NCI-H2196 treated with DMSO at 0.1 percent for 48 hours (cell line): ENCODE data around the gene GNB5.

Source experiments
- DNase-seq: peaks from one replicate; lab custom pipeline; 2025; ENCODE audit not compliant: unreplicated experiment; lab: John Stamatoyannopoulos, UW

GNB5 gene

GRCh38 chr15:52115598-52116427 lies 75.4 kb downstream of the GNB5 start:
- DNase-seq = no peak

GRCh38 chr15:52114261-52115055 lies 76.7 kb downstream of the GNB5 start:
- DNase-seq = no peak

- no peak for DNase-seq
Measured at GRCh38 chr15:52113708-52114107, 77.5 kb downstream of the GNB5 start.

GRCh38 chr15:52113235-52113634 lies 78.0 kb downstream of the GNB5 start:
- DNase-seq = no peak

GRCh38 chr15:52112203-52112750 lies 78.9 kb downstream of the GNB5 start:
- DNase-seq = no peak

- no peak for DNase-seq
Measured at GRCh38 chr15:52111517-52112202, 79.5 kb downstream of the GNB5 start.

GRCh38 chr15:52109559-52110451 lies 81.4 kb downstream of the GNB5 start:
- no peak for DNase-seq

- no peak for DNase-seq
Measured at GRCh38 chr15:52107238-52107637, 84.0 kb downstream of the GNB5 start.

- DNase-seq = no peak
Measured at GRCh38 chr15:52106641-52107040, 84.6 kb downstream of the GNB5 start.

- no peak for DNase-seq
Measured at GRCh38 chr15:52105846-52106245, 85.3 kb downstream of the GNB5 start.

- DNase-seq = no peak
Measured at GRCh38 chr15:52104532-52105004, 86.6 kb downstream of the GNB5 start.

GRCh38 chr15:52103217-52104207 lies 87.7 kb downstream of the GNB5 start:
- no peak for DNase-seq

GRCh38 chr15:52102463-52102862 lies 88.7 kb downstream of the GNB5 start:
- DNase-seq = no peak

- no peak for DNase-seq
Measured at GRCh38 chr15:52101542-52102323, 89.5 kb downstream of the GNB5 start.

GRCh38 chr15:52100807-52101442 lies 90.3 kb downstream of the GNB5 start:
- no peak for DNase-seq

- DNase-seq = no peak
Measured at GRCh38 chr15:52099651-52100272, 91.4 kb downstream of the GNB5 start.

GRCh38 chr15:52098323-52098722 lies 92.9 kb downstream of the GNB5 start:
- no peak for DNase-seq
